OCI-LY1 (cell line): Measurements from ENCODE around the gene SCPEP1.
"Not testable (repeated sequence)": the region's sequence is repeated elsewhere in the genome, so short reads cannot be mapped to it uniquely, and the experiment has no call there.

Experiments used
- H2AFZ ChIP-seq: fragments of 200-600 bp; sonication (generic), shearing (Covaris generic); 2 replicates; pipeline ENCODE4 v1.6.0; 2014; ENCODE audit warnings: antibody characterized with exemption, mild to moderate bottlenecking, low read length
- H3F3A ChIP-seq: fragments of 200-600 bp; sonication (generic), shearing (Covaris generic); 2 replicates; pipeline ENCODE4 v1.6.0; 2014; ENCODE audit warnings: mild to moderate bottlenecking, antibody characterized with exemption, low read length, moderate library complexity; ENCODE audit not compliant: insufficient read depth
- H3K27ac ChIP-seq: fragments of 200-600 bp; sonication (generic); 2 replicates; pipeline ENCODE4 v1.5.1; 2014; ENCODE audit warnings: low read length, mixed run types, mild to moderate bottlenecking, low read depth; ENCODE audit not compliant: poor library complexity, severe bottlenecking
- H3K27me3 ChIP-seq: fragments of 200-600 bp; sonication (generic); 2 replicates; pipeline ENCODE4 v1.6.0; 2014; ENCODE audit warnings: antibody characterized with exemption, mild to moderate bottlenecking, low read length, moderate library complexity; ENCODE audit not compliant: insufficient read depth
- H3K36me3 ChIP-seq: fragments of 200-600 bp; sonication (generic); 2 replicates; pipeline ENCODE4 v1.6.1; 2014; ENCODE audit warnings: mild to moderate bottlenecking, antibody characterized with exemption, low read length, moderate library complexity, mixed read lengths; ENCODE audit not compliant: insufficient read depth
- H3K4me1 ChIP-seq: fragments of 200-600 bp; sonication (generic); 2 replicates; pipeline ENCODE4 v1.5.1; 2014; ENCODE audit warnings: mild to moderate bottlenecking, low read length, moderate library complexity; ENCODE audit not compliant: insufficient read depth, severe bottlenecking
- H3K4me2 ChIP-seq: fragments of 200-600 bp; sonication (generic), shearing (Covaris generic); 2 replicates; pipeline ENCODE4 v1.6.1; 2014; ENCODE audit warnings: low read length
- H3K4me3 ChIP-seq: fragments of 200-600 bp; sonication (generic); 2 replicates; pipeline ENCODE4 v1.5.1; 2014; ENCODE audit warnings: low read length, low read depth, mild to moderate bottlenecking, mixed read lengths; ENCODE audit not compliant: poor library complexity, severe bottlenecking
- H3K79me2 ChIP-seq: fragments of 200-600 bp; shearing (Covaris generic); 2 replicates; pipeline ENCODE4 v1.6.1; 2016; ENCODE audit warnings: mixed run types, low read length, mixed read lengths; ENCODE audit not compliant: insufficient read depth
- H3K9ac ChIP-seq: fragments of 200-600 bp; sonication (generic), shearing (Covaris generic); 2 replicates; pipeline ENCODE4 v1.6.1; 2014; ENCODE audit warnings: mild to moderate bottlenecking, low read length, mixed read lengths
- H3K9me2 ChIP-seq: fragments of 200-600 bp; sonication (generic), shearing (Covaris generic); 2 replicates; pipeline ENCODE4 v1.6.1; 2014; ENCODE audit warnings: low read depth, mild to moderate bottlenecking, low read length, mixed read lengths
- H3K9me3 ChIP-seq: fragments of 200-600 bp; shearing (Covaris generic); 2 replicates; pipeline ENCODE4 v1.6.1; 2014; ENCODE audit warnings: low read length, mixed read lengths
- H4K20me1 ChIP-seq: fragments of 200-600 bp; sonication (generic), shearing (Covaris generic); 2 replicates; pipeline ENCODE4 v1.6.0; 2016; ENCODE audit warnings: mild to moderate bottlenecking, low read length; ENCODE audit not compliant: insufficient read depth
- EZH2 ChIP-seq: fragments of 200-600 bp; sonication (generic), shearing (Covaris generic); IDR thresholded peaks from 2 replicates; pipeline ENCODE4 v1.8.0; 2017; ENCODE audit warnings: borderline replicate concordance, mixed run types, mild to moderate bottlenecking, antibody characterized with exemption, low read length, moderate library complexity, mixed read lengths
- TF ChIP-seq, protein P1 (sequence below): fragments of 200-600 bp; sonication (generic), shearing (Covaris generic); IDR thresholded peaks from 2 replicates; pipeline ENCODE4 v1.5.1; 2017; ENCODE audit warnings: mild to moderate bottlenecking, antibody characterized with exemption, low read length, moderate library complexity, mixed read lengths

The SCPEP1 gene

DNA sequence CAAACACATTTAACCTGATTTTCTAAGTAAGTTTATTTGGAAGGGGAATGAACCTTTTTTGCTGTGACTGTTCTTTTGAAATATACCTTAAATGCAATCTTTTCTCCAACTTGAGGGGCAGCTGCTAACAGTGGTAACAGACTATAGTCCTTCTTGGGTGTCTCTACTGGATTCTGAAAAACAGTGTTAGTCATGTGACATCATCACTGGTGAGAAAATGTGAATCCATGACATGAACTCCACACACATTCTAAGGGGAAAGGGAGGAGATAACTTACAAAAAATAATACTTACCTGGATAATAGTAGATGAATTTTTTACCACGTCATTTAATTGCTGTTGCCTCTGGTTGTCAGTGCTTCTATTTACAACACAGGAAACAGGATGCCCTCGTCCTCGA is 28.3 kb upstream of the SCPEP1 start:
- Histone ChIP-seq H3K27me3 (no peaks in the 10 kb centered on the region), H3F3A (no peaks in the 10 kb centered on the region), H2AFZ (no peak overlapping the region), H3K36me3 (peaks cover 53% of the 10 kb centered on the region), H3K9ac (no peak overlapping the region), H3K4me3 (no peak overlapping the region), H4K20me1 (no peaks in the 10 kb centered on the region), H3K4me1 (no peaks in the 10 kb centered on the region), H3K4me2 (no peak overlapping the region), H3K79me2 (0 out of 2 replicates have a peak, but pooled peaks cover 6% of the 10 kb centered on the region), H3K9me3 (no peaks in the 10 kb centered on the region), H3K27ac (no peak overlapping the region), H3K9me2 (no peaks in the 10 kb centered on the region)
- TF ChIP-seq, protein P1, sequence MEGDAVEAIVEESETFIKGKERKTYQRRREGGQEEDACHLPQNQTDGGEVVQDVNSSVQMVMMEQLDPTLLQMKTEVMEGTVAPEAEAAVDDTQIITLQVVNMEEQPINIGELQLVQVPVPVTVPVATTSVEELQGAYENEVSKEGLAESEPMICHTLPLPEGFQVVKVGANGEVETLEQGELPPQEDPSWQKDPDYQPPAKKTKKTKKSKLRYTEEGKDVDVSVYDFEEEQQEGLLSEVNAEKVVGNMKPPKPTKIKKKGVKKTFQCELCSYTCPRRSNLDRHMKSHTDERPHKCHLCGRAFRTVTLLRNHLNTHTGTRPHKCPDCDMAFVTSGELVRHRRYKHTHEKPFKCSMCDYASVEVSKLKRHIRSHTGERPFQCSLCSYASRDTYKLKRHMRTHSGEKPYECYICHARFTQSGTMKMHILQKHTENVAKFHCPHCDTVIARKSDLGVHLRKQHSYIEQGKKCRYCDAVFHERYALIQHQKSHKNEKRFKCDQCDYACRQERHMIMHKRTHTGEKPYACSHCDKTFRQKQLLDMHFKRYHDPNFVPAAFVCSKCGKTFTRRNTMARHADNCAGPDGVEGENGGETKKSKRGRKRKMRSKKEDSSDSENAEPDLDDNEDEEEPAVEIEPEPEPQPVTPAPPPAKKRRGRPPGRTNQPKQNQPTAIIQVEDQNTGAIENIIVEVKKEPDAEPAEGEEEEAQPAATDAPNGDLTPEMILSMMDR = no peak
- no peak for TF ChIP-seq EZH2

DNA sequence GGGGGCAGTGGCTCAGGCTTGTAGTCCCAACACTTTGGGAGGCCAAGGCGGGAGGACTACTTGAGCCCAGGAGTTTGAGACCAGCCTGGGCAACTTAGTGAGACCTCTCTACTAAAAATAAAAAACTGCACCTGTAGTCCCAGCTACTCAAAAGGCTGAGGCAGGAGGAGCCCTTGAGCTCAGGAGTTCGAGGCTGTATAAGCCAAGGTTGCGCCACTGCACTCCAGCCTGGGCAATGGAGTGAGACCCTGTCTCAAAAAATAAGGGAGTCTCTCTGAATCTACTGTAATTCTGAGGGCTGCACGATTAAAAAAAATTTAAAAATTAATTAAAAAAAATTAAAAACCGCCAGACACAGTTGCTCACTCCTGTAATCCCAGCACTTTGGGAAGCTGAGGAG is 20.9 kb upstream of the SCPEP1 start:
- Histone ChIP-seq H3K79me2 (peaks cover 13% of the 10 kb centered on the region; the same call in 1 of the 2 replicates), H3K9me3 (no peaks in the 10 kb centered on the region), H3K4me2 (no peak overlapping the region), H3K9ac (no peak overlapping the region), H3K9me2 (no peaks in the 10 kb centered on the region), H3K27me3 (no peaks in the 10 kb centered on the region), H4K20me1 (no peaks in the 10 kb centered on the region), H3K4me3 (no peak overlapping the region), H3K27ac (no peak overlapping the region), H3F3A (no peaks in the 10 kb centered on the region), H3K4me1 (peaks cover 28% of the 10 kb centered on the region), H2AFZ (no peak overlapping the region), H3K36me3 (no peaks in the 10 kb centered on the region; the same call in 1 of the 2 replicates)
- TF ChIP-seq, protein P1 = no peak
- no peak for TF ChIP-seq EZH2

DNA sequence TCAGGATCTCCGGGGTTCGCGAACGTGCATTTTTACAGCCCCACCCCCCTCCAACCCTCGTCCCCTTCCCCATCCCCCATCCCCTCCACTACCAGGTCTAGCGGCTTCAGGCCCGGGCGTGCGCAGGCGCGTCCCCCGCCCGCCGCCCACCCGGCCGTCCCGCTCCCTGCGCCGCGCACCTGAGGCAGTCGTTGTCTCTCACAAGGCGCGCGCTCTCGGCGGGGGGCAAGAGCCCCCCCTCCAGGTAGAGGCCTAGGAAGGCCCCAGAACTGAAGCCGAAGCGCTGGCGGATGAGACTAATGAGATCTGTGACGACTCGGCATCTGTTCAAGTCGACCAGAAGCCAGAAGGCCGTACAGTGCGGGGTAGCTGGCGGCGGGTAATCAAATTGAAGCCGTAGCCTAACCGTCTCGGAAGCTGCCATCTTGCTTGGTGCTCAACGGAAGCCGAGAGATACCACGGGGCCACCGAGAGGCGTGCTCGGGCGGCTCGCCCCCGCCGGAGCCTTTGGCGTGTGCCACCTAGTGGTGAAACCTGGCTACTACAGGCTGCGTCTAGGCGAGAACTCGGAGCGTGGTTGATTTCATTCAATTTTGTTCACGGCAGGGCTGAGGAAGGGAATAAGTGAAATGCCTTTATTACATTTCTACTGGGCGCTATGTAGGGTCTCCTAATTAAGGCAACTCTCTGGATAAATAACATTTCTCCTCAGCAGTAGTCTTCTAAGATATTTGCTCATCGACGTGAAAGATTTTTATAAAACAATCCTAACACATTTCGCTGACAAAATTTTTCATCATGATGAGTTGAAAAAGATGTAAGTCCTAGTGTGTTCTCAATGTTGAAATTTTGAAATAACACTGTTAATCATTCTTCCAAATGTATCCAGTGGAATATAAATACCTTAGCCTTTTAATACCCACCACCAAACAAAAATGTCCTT is 17.1 kb upstream of the SCPEP1 start, which contains the start of gene COIL:
Gene COIL, minus strand, starts transcription at position 455 of the 943 bp plus-strand sequence. Its CDS starts 31 bp downstream, at position 424.
- H3K4me1 ChIP-seq = peaks cover 32% of the 10 kb centered on the region
- H3K79me2 ChIP-seq = peaks cover 7% of the 10 kb centered on the region; the same call in 1 of the 2 replicates
- H4K20me1 ChIP-seq = no peaks in the 10 kb centered on the region
- H3K9ac ChIP-seq = peak within 1 kb of the TSS; percentile 77
- no peak within 1 kb of the TSS for H2AFZ ChIP-seq
- peak within 1 kb of the TSS; percentile 59 for H3K4me2 ChIP-seq
- H3K9me3 ChIP-seq = no peaks in the 10 kb centered on the region
- no peak for TF ChIP-seq EZH2
- TF ChIP-seq, protein P1 = peak; percentile 96
- no peaks in the 10 kb centered on the region for H3K9me2 ChIP-seq
- no peaks in the 10 kb centered on the region; the same call in 1 of the 2 replicates for H3K36me3 ChIP-seq
- peak within 1 kb of the TSS; percentile 89 for H3K27ac ChIP-seq
- no peaks in the 10 kb centered on the region for H3K27me3 ChIP-seq
- peak within 1 kb of the TSS; percentile 74 for H3K4me3 ChIP-seq
- no peaks in the 10 kb centered on the region for H3F3A ChIP-seq

GRCh38 chr17:56965241-56965640 is 12.7 kb upstream of the SCPEP1 start:
- H3K27me3 ChIP-seq, H3K9ac ChIP-seq, H4K20me1 ChIP-seq, H3K4me3 ChIP-seq, H3K4me2 ChIP-seq, H3K79me2 ChIP-seq, H3K9me3 ChIP-seq, H3K36me3 ChIP-seq, H3K27ac ChIP-seq, H3K9me2 ChIP-seq, H3F3A ChIP-seq, H2AFZ ChIP-seq: not testable (repeated sequence)
- peaks cover 11% of the 10 kb centered on the region for H3K4me1 ChIP-seq

GRCh38 chr17:56965681-56966080 is 12.2 kb upstream of the SCPEP1 start:
- H3K9ac ChIP-seq, H3K27me3 ChIP-seq, H3K4me2 ChIP-seq, H3F3A ChIP-seq, H4K20me1 ChIP-seq, H2AFZ ChIP-seq, H3K79me2 ChIP-seq, H3K9me3 ChIP-seq, H3K36me3 ChIP-seq, H3K27ac ChIP-seq, H3K4me3 ChIP-seq, H3K9me2 ChIP-seq: not testable (repeated sequence)
- peaks cover 11% of the 10 kb centered on the region for H3K4me1 ChIP-seq
